HepG2 (cell line): ENCODE results near the gene MRPL36. TPM values are rescaled to one million over a fixed set of nuclear protein-coding genes. Genes with fewer than 3 reads are reported as not detected.

ENCODE experiments used
- ASH2L ChIP-seq: fragments of 300-600, 200-600 bp; sonication (generic); IDR thresholded peaks from 2 replicates; pipeline ENCODE4 v1.7.0; 2017; ENCODE audit warnings: low read depth, mild to moderate bottlenecking, moderate library complexity, mixed read lengths, low read length; ENCODE audit not compliant: insufficient read length
- CBX1 ChIP-seq: IDR thresholded peaks from one replicate; pipeline ENCODE4 v1.6.1; 2016; ENCODE audit warnings: antibody characterized with exemption, low read depth
- DDIT3 ChIP-seq: sonication (generic); formaldehyde crosslinking; IDR thresholded peaks from 2 replicates; pipeline ENCODE4 v1.4.0; 2020; ENCODE audit warnings: mild to moderate bottlenecking, missing genetic modification reagents
- ELF1 ChIP-seq: sonication (generic); formaldehyde crosslinking; IDR thresholded peaks from 2 replicates; pipeline ENCODE4 v1.4.0; 2020; ENCODE audit warnings: missing genetic modification reagents
- FUBP1 ChIP-seq: sonication (generic); formaldehyde crosslinking; IDR thresholded peaks from 2 replicates; pipeline ENCODE4 v1.5.1; 2020; ENCODE audit warnings: missing genetic modification reagents, mild to moderate bottlenecking, borderline replicate concordance
- NR2C2 ChIP-seq: sonication (generic); formaldehyde crosslinking; IDR thresholded peaks from 2 replicates; pipeline ENCODE4 v1.4.0; 2020; ENCODE audit warnings: missing genetic modification reagents, mild to moderate bottlenecking, moderate library complexity, borderline replicate concordance
- PLSCR1 ChIP-seq: sonication (generic); formaldehyde crosslinking; IDR thresholded peaks from 2 replicates; pipeline ENCODE4 v1.5.0; 2020; ENCODE audit warnings: missing genetic modification reagents, mild to moderate bottlenecking, borderline replicate concordance
- SIN3B ChIP-seq: fragments of 150-350 bp; IDR thresholded peaks from 2 replicates; pipeline ENCODE4 v1.6.1; 2014; ENCODE audit warnings: low read length
- SMARCC2 ChIP-seq: fragments of 450-650 bp; IDR thresholded peaks from 2 replicates; pipeline ENCODE4 v1.6.1; 2017; ENCODE audit warnings: antibody characterized with exemption, mild to moderate bottlenecking
- TEAD2 ChIP-seq: sonication (generic); formaldehyde crosslinking; IDR thresholded peaks from 2 replicates; pipeline ENCODE4 v1.9.0; 2021; ENCODE audit warnings: missing genetic modification reagents
- ZNF282 ChIP-seq: fragments of 450-650 bp; IDR thresholded peaks from 2 replicates; pipeline ENCODE4 v1.6.1; 2018; ENCODE audit not compliant: partially characterized antibody
- ZNF34 ChIP-seq: sonication (generic); formaldehyde crosslinking; IDR thresholded peaks from 2 replicates; pipeline ENCODE4 v1.4.0; 2020; ENCODE audit warnings: mild to moderate bottlenecking, missing genetic modification reagents, borderline replicate concordance
- ZNF512 ChIP-seq: sonication (generic); formaldehyde crosslinking; IDR thresholded peaks from 2 replicates; pipeline ENCODE4 v1.4.0; 2020; ENCODE audit warnings: mild to moderate bottlenecking, missing genetic modification reagents
- ZNF543 ChIP-seq: sonication (generic); formaldehyde crosslinking; IDR thresholded peaks from 2 replicates; pipeline ENCODE4 v1.4.0; 2020; ENCODE audit warnings: mild to moderate bottlenecking, missing genetic modification reagents
- ZNF572 ChIP-seq: sonication (generic); formaldehyde crosslinking; IDR thresholded peaks from 2 replicates; pipeline ENCODE4 v1.5.1; 2020; ENCODE audit warnings: mild to moderate bottlenecking, missing genetic modification reagents
- ZNF766 ChIP-seq: sonication (generic); formaldehyde crosslinking; IDR thresholded peaks from 2 replicates; pipeline ENCODE4 v1.5.0; 2020; ENCODE audit warnings: missing genetic modification reagents, borderline replicate concordance
- ZNF883 ChIP-seq: sonication (generic); formaldehyde crosslinking; IDR thresholded peaks from 2 replicates; pipeline ENCODE4 v1.5.1; 2020; ENCODE audit warnings: mild to moderate bottlenecking, missing genetic modification reagents; ENCODE audit errors: not compliant biosample characterization
- polyA plus RNA-seq, 8 experiments: library from polyadenylated mRNA; depleted of rRNA in 3 of 8; stranded (reverse) in 7 of 8; unstranded in 1 of 8; fragments of >200 nt; fragmentation: Illumina TruSeq in 4 of 8; extraction: Trizol in 4 of 8; gene quantifications; 2 replicates each; pipeline versions ENCODE4 v1.2.1 to v1.2.3, GENCODE V29; 2011 to 2016; ENCODE audit warnings: low read depth in 4 of 8, missing spikeins in 1 of 8, mixed read lengths in 1 of 8; ENCODE audit not compliant: insufficient read depth in 1 of 8
- total RNA-seq, 5 experiments: library from RNA; depleted of rRNA; stranded (reverse); fragments of >200 nt; fragmentation: Illumina TruSeq; extraction: Trizol; gene quantifications; 2 replicates each; pipeline ENCODE4 v1.2.3, GENCODE V29; 2016; ENCODE audit warnings: low read depth in 1 of 5
- TF ChIP-seq, protein P1 (sequence below): sonication (generic); formaldehyde crosslinking; IDR thresholded peaks from 2 replicates; pipeline ENCODE4 v1.4.0; 2020; ENCODE audit warnings: mild to moderate bottlenecking, missing genetic modification reagents
- TF ChIP-seq, protein P2 (sequence below): sonication (generic); formaldehyde crosslinking; IDR thresholded peaks from 2 replicates; pipeline ENCODE4 v1.5.1; 2020; ENCODE audit warnings: mild to moderate bottlenecking, missing genetic modification reagents, borderline replicate concordance

MRPL36 gene
- total and polyA plus RNA-seq, 2 of the 13 experiments (the other 11 are each of a cell fraction or from before 2014, with no cell fraction given): 71.3 to 113 TPM

GRCh38 chr5:1801222-1801966 is 1.8 kb upstream of the MRPL36 start, which contains the start of gene NDUFS6 (continued):
- TF ChIP-seq CBX1 (no peak), ASH2L (peak; percentile 81), PLSCR1 (CRISPR knock-in tag) (no peak), ZNF572 (CRISPR knock-in tag) (0 out of 2 replicates have a peak, but pooled peaks have one; percentile 74), NR2C2 (CRISPR knock-in tag) (peak; percentile 99), ZNF766 (CRISPR knock-in tag) (peak; percentile 32; the same call in 1 of the 2 replicates), ELF1 (CRISPR knock-in tag) (peak; percentile 35; the same call in 1 of the 2 replicates), ZNF34 (CRISPR knock-in tag) (no peak), DDIT3 (CRISPR knock-in tag) (no peak), ZNF543 (CRISPR knock-in tag) (peak; percentile 73; the same call in 1 of the 2 replicates), SMARCC2 (no peak), ZNF512 (CRISPR knock-in tag) (no peak), ZNF282 (no peak), SIN3B (no peak), TEAD2 (CRISPR knock-in tag) (no peak), ZNF883 (peak; percentile 61), FUBP1 (CRISPR knock-in tag) (no peak)
- TF ChIP-seq, protein P1, sequence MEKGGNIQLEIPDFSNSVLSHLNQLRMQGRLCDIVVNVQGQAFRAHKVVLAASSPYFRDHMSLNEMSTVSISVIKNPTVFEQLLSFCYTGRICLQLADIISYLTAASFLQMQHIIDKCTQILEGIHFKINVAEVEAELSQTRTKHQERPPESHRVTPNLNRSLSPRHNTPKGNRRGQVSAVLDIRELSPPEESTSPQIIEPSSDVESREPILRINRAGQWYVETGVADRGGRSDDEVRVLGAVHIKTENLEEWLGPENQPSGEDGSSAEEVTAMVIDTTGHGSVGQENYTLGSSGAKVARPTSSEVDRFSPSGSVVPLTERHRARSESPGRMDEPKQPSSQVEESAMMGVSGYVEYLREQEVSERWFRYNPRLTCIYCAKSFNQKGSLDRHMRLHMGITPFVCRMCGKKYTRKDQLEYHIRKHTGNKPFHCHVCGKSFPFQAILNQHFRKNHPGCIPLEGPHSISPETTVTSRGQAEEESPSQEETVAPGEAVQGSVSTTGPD: 0 out of 2 replicates have a peak, but pooled peaks have one; percentile 5
- TF ChIP-seq, protein P2, sequence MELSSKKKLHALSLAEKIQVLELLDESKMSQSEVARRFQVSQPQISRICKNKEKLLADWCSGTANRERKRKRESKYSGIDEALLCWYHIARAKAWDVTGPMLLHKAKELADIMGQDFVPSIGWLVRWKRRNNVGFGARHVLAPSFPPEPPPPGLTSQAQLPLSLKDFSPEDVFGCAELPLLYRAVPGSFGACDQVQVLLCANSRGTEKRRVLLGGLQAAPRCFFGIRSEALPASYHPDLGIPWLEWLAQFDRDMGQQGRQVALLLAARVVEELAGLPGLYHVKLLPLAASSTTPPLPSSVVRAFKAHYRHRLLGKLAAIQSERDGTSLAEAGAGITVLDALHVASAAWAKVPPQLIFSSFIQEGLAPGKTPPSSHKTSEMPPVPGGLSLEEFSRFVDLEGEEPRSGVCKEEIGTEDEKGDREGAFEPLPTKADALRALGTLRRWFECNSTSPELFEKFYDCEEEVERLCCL (CRISPR knock-in tag): no peak
